Thoracic aorta (tissue), 2 donors: ENCODE measurements around the gene CD226. TPM values are rescaled to one million over a fixed set of nuclear protein-coding genes. Genes with fewer than 3 reads are reported as not detected.
"Not testable (repeated sequence)": the region's sequence is repeated elsewhere in the genome, so short reads cannot be mapped to it uniquely, and the experiment has no call there.

Experiments
- ATAC-seq: fragments of 150-250 bp; one replicate; pipeline ENCODE4 v1.8.0; 2017; ENCODE audit warnings: low read depth; ENCODE audit not compliant: insufficient number of reproducible peaks, low FRiP score
- DNase-seq: peaks from one replicate; pipeline ENCODE4 v3.0.0-alpha.2; 2020; ENCODE audit warnings: low spot score
- H3K27ac ChIP-seq, 2 donors: fragments of 200-600 bp; sonication (generic); 1 replicate in 1 of 2; 2 replicates in 1 of 2; pipeline ENCODE4 v1.5.1; 2016; ENCODE audit warnings: mild to moderate bottlenecking in 2 of 2, moderate library complexity in 2 of 2
- H3K27me3 ChIP-seq: fragments of 200-600 bp; sonication (generic); replicated peaks from 2 replicates; pipeline ENCODE4 v1.6.0; 2016; ENCODE audit warnings: mild to moderate bottlenecking; ENCODE audit not compliant: insufficient read depth
- H3K36me3 ChIP-seq: fragments of 200-600 bp; sonication (generic); one replicate; pipeline ENCODE4 v1.5.1; 2016
- H3K4me1 ChIP-seq, 2 donors: fragments of 200-600 bp; sonication (generic); 1 replicate in 1 of 2; 2 replicates in 1 of 2; pipeline versions ENCODE4 v1.5.1 to v1.6.0; 2016; ENCODE audit warnings: low read depth in 2 of 2, mild to moderate bottlenecking in 1 of 2; ENCODE audit not compliant: control insufficient read depth in 1 of 2
- H3K4me3 ChIP-seq: fragments of 200-600 bp; sonication (generic); 2 replicates; pipeline ENCODE4 v1.5.1; 2016; ENCODE audit warnings: mild to moderate bottlenecking
- H3K9me3 ChIP-seq: fragments of 200-600 bp; sonication (generic); 2 replicates; pipeline ENCODE4 v1.5.1; 2016
- total RNA-seq, 2 donors: library from RNA; depleted of rRNA; stranded (reverse); fragments of >200 nt; gene quantifications; one replicate each; pipeline versions ENCODE4 v1.1.0 to v1.2.3, GENCODE V29; 2016
- TF ChIP-seq, protein P1 (sequence below): fragments of 200-600 bp; sonication (generic); IDR thresholded peaks from one replicate; pipeline ENCODE4 v1.5.1; 2019; ENCODE audit warnings: antibody characterized with exemption

CD226 gene
- total RNA-seq, 2 donors from 2014 or later = 0.68 to 3.7 TPM

DNA sequence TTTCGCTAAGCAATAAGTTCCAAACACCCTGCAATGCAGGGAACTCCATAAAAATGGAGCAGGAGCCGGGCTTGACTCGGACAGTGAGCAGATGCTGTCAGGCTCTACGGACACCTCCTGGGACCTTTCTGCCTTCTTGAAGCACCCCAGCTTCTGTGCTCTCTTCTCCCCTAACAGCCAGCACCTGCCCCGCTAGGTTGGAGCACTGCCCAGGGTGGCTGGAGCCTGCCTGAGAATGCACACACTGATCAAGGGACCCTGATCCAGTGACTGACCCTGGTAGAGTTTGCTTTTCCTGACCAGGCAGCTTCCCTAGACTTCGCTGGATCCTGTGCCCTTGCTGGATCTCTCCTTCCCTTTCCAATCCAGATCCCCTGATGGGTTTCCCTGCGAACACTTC is 40.9 kb downstream of the CD226 start:
- TF ChIP-seq, protein P1, sequence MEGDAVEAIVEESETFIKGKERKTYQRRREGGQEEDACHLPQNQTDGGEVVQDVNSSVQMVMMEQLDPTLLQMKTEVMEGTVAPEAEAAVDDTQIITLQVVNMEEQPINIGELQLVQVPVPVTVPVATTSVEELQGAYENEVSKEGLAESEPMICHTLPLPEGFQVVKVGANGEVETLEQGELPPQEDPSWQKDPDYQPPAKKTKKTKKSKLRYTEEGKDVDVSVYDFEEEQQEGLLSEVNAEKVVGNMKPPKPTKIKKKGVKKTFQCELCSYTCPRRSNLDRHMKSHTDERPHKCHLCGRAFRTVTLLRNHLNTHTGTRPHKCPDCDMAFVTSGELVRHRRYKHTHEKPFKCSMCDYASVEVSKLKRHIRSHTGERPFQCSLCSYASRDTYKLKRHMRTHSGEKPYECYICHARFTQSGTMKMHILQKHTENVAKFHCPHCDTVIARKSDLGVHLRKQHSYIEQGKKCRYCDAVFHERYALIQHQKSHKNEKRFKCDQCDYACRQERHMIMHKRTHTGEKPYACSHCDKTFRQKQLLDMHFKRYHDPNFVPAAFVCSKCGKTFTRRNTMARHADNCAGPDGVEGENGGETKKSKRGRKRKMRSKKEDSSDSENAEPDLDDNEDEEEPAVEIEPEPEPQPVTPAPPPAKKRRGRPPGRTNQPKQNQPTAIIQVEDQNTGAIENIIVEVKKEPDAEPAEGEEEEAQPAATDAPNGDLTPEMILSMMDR = no peak
- Histone ChIP-seq H3K27me3 (no peaks in the 10 kb centered on the region), H3K27ac (no peak overlapping the region), H3K4me3 (no peak overlapping the region), H3K36me3 (no peaks in the 10 kb centered on the region), H3K4me1 (no peaks in the 10 kb centered on the region), H3K9me3 (no peaks in the 10 kb centered on the region)
- no peak for DNase-seq
- ATAC-seq = no peak

DNA sequence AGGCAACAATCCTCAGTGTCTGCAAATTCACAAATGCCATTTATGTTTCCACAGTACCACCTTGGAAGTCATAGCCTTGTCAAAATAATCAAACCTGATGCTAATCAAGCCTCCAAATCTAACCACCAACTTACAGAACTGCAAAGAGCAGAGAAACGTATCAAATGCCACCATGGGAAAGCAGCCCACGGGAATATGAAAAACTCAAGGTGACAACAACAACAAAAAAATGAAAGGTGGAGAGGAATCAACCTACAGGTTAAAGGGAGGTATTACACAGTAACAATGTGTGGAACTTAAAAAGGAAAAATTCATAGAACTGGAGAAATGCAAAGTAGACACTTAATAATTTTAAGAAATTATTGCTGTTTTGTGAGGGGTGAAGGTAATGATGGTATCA is 46.7 kb downstream of the CD226 start:
- Histone ChIP-seq H3K27ac (no peak overlapping the region), H3K4me3 (no peak overlapping the region), H3K4me1 (no peaks in the 10 kb centered on the region), H3K27me3 (no peaks in the 10 kb centered on the region), H3K9me3 (no peaks in the 10 kb centered on the region), H3K36me3 (no peaks in the 10 kb centered on the region)
- DNase-seq (no peak), ATAC-seq (no peak)
- TF ChIP-seq, protein P1 = no peak

DNA sequence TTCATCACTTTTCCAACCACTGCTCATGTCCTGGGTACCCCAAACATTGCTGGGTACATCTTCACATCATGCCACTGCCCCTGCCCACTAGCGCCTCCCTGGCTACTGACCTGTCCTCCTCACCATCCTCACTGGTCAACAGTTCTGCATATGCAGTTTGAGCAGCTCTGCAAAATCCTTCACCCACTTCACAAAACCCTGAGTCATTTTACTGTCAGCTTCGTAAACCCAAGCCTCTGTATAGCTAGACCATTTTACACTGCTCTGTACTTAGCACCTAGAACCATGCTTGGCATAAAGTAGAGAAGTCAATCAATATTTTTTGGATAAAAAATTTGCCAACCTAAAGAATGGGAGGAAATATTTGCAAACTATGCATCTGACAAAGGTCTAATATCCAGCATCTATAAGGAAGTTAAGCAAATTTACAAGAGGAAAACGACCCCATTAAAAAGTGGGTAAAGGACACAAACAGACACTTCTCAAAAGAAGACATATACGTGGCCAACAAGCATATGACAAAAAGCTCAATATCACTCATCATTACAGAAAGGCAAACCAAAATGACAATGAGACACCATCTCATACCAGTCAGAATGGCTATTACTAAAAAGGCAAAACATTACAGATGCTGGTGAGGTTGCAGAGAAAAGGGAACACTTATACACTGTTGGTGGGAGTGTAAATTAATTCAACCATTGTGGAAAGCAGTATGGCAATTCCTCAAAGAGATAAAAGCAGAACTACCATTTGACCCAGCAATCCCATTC is 48.3 kb downstream of the CD226 start:
- H3K4me3 ChIP-seq, H3K27ac ChIP-seq, ATAC-seq, H3K9me3 ChIP-seq, H3K27me3 ChIP-seq, DNase-seq, H3K36me3 ChIP-seq, H3K4me1 ChIP-seq: not testable (repeated sequence)

DNA sequence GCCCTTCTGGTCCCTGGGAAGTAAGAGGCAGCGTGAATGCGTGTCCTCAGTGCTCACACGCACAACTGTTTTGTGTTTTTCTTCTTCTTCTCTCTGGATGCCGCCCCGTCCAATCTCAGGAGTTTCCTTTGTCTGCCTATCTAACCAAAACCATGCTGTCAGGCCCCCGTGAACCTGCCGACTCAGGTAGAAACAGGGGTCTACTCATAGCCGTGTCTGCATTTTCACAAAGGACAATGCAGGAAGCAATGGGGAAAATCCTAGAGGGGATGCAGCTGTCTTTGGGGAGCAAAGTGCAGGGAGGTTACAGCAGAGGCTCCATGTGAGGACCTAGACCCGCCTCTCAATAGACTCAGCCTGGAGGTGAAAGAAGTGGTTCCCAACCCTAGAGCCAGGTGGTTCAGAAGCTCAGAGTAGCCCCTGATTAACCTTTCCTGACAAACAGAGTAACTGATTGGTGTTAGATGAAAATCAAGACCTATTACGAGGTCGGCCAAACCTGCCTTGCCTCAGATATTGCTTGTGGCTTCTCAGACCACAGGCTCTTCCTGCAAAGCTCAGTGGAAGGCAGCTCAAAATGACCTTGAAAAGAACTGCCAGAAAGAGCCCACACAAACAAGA is 49.3 kb downstream of the CD226 start:
- H3K36me3 ChIP-seq = no peaks in the 10 kb centered on the region
- no peaks in the 10 kb centered on the region for H3K27me3 ChIP-seq
- H3K4me3 ChIP-seq = no peak overlapping the region
- DNase-seq (no peak), ATAC-seq (no peak)
- no peaks in the 10 kb centered on the region for H3K9me3 ChIP-seq
- TF ChIP-seq, protein P1 = no peak
- no peaks in the 10 kb centered on the region for H3K4me1 ChIP-seq
- H3K27ac ChIP-seq = no peak overlapping the region

DNA sequence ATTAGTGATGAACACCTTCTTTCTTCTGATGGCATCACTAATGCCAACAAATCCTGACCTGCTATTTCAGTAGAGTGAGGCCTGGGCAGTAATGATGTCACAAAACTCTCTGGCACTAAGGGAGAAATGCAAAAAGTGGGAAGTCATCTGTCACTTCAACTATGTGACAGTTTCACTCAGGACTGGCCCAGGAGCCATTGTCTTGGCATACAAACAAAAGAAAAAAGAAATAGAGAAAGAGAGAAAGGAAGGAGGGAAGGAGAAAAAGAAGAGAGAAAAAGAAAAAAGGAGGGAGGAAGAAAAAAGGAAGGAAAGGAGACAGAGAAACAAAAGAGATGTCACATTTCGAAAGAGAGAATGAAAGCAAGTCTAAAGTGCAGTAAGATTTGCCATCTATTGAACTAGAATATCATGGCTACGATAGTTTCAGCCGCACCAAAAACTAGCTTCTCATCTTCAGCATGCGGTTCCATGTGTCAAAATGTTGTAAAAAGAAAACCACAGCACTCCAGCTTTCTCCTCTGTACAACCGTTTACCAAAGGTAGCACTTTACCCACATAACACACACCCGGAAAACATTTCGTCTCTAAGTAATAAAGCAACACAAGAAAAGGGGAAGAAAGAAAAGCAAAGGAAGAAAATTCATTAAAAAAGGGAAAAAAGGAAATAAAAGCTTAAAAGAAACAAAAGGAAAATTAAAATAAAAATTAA is 50.1 kb downstream of the CD226 start:
- H3K9me3 ChIP-seq = no peaks in the 10 kb centered on the region
- H3K36me3 ChIP-seq = no peaks in the 10 kb centered on the region
- H3K4me1 ChIP-seq = no peaks in the 10 kb centered on the region
- no peaks in the 10 kb centered on the region for H3K27me3 ChIP-seq
- DNase-seq (no peak), ATAC-seq (no peak)
- H3K27ac ChIP-seq = no peak overlapping the region
- TF ChIP-seq, protein P1 = no peak
- H3K4me3 ChIP-seq = no peak overlapping the region
